Neural cell (in vitro differentiated cells): ENCODE results near the gene IGFL4. TPM values are rescaled to one million over a fixed set of nuclear protein-coding genes. Genes with fewer than 3 reads are reported as not detected.

Source experiments
- H2AFZ ChIP-seq: fragments of 200-600, 300-800 bp; sonication (generic), shearing (Covaris generic); 2 replicates; pipeline ENCODE4 v1.6.0; 2014; ENCODE audit warnings: low read depth, mild to moderate bottlenecking, antibody characterized with exemption, low read length, moderate library complexity
- H3F3A ChIP-seq: fragments of 200-600 bp; shearing (Covaris generic); 2 replicates; pipeline ENCODE4 v1.6.1; 2016; ENCODE audit warnings: mild to moderate bottlenecking, moderate library complexity, mixed read lengths, antibody characterized with exemption, low read length; ENCODE audit not compliant: insufficient read depth, poor library complexity, severe bottlenecking
- H3K27ac ChIP-seq: fragments of 200-600, 300-800 bp; sonication (generic), shearing (Covaris generic); 2 replicates; pipeline ENCODE4 v1.5.1; 2014; ENCODE audit warnings: mild to moderate bottlenecking, low read length, moderate library complexity
- H3K27me3 ChIP-seq: fragments of 300-800, 200-600 bp; sonication (generic), shearing (Covaris generic); 2 replicates; pipeline ENCODE4 v1.6.0; 2014; ENCODE audit warnings: mild to moderate bottlenecking, low read depth, low read length, moderate library complexity; ENCODE audit not compliant: insufficient read depth
- H3K36me3 ChIP-seq: fragments of 300-800, 200-600 bp; sonication (generic), shearing (Covaris generic); 2 replicates; pipeline ENCODE4 v1.5.1; 2014; ENCODE audit warnings: mild to moderate bottlenecking, antibody characterized with exemption, low read length, moderate library complexity; ENCODE audit not compliant: insufficient read depth
- H3K4me2 ChIP-seq: fragments of 300-800, 200-600 bp; sonication (generic), shearing (Covaris generic); 2 replicates; pipeline ENCODE4 v1.6.0; 2014; ENCODE audit warnings: mild to moderate bottlenecking, low read length
- H3K4me3 ChIP-seq: fragments of 300-800, 200-600 bp; sonication (generic), shearing (Covaris generic); 2 replicates; pipeline ENCODE4 v1.5.1; 2014; ENCODE audit warnings: mild to moderate bottlenecking, low read length, moderate library complexity
- H3K79me2 ChIP-seq: fragments of 200-600 bp; shearing (Covaris generic); replicated peaks from 2 replicates; pipeline ENCODE4 v1.6.0; 2014; ENCODE audit warnings: mild to moderate bottlenecking, low read length, moderate library complexity; ENCODE audit not compliant: insufficient read depth
- H3K9ac ChIP-seq: fragments of 300-800, 200-600 bp; sonication (generic), shearing (Covaris generic); 2 replicates; pipeline ENCODE4 v1.6.1; 2016; ENCODE audit warnings: mild to moderate bottlenecking, low read length, mixed read lengths
- H3K9me2 ChIP-seq: fragments of 200-600 bp; shearing (Covaris generic); 2 replicates; pipeline ENCODE4 v1.6.1; 2016; ENCODE audit warnings: mild to moderate bottlenecking, low read length, mixed read lengths; ENCODE audit not compliant: insufficient read depth
- H3K9me3 ChIP-seq: fragments of 200-600, 300-800 bp; sonication (generic), shearing (Covaris generic); 2 replicates; pipeline ENCODE4 v1.6.1; 2016; ENCODE audit warnings: mild to moderate bottlenecking, mixed run types, low read length, moderate library complexity, mixed read lengths
- H4K20me1 ChIP-seq: fragments of 200-600 bp; shearing (Covaris generic); 2 replicates; pipeline ENCODE4 v1.6.1; 2016; ENCODE audit warnings: mild to moderate bottlenecking, mixed run types; ENCODE audit not compliant: insufficient read depth
- EP300 ChIP-seq: fragments of 450-650 bp; conservative IDR thresholded peaks from 2 replicates; pipeline ENCODE4 v1.6.1; 2014; ENCODE audit warnings: antibody characterized with exemption, mild to moderate bottlenecking, moderate library complexity; ENCODE audit not compliant: poor library complexity, severe bottlenecking
- EZH2 ChIP-seq: fragments of 200-600, 300-800 bp; shearing (Covaris generic), sonication (generic); IDR thresholded peaks from 2 replicates; pipeline ENCODE4 v1.6.1; 2014; ENCODE audit warnings: antibody characterized with exemption, low read length, borderline replicate concordance, mild to moderate bottlenecking; ENCODE audit not compliant: insufficient read depth, poor library complexity, severe bottlenecking
- MXI1 ChIP-seq: fragments of 450-650 bp; conservative IDR thresholded peaks from 2 replicates; pipeline ENCODE4 v1.6.1; 2014; ENCODE audit warnings: antibody characterized with exemption, mild to moderate bottlenecking; ENCODE audit not compliant: poor library complexity, severe bottlenecking
- POLR2AphosphoS5 ChIP-seq: IDR thresholded peaks from 2 replicates; pipeline ENCODE4 v1.6.1; 2012
- RAD21 ChIP-seq: fragments of 450-650 bp; conservative IDR thresholded peaks from 2 replicates; pipeline ENCODE4 v1.6.1; 2014; ENCODE audit warnings: antibody characterized with exemption, mild to moderate bottlenecking, moderate library complexity
- SMC3 ChIP-seq: fragments of 450-650 bp; conservative IDR thresholded peaks from 2 replicates; pipeline ENCODE4 v1.6.1; 2014; ENCODE audit warnings: antibody characterized with exemption, mild to moderate bottlenecking, moderate library complexity; ENCODE audit not compliant: poor library complexity
- TAF1 ChIP-seq: IDR thresholded peaks from 2 replicates; pipeline ENCODE4 v1.6.1; 2012; ENCODE audit warnings: low read depth
- polyA plus RNA-seq: library from polyadenylated mRNA; depleted of rRNA; stranded (reverse); fragments of >200 nt; gene quantifications from 2 replicates; pipeline ENCODE4 v1.2.3, GENCODE V29; 2014
- TF ChIP-seq, protein P1 (sequence below): fragments of 450-650 bp; IDR thresholded peaks from 2 replicates; pipeline ENCODE4 v1.5.1; 2014; ENCODE audit warnings: antibody characterized with exemption, mild to moderate bottlenecking, moderate library complexity; ENCODE audit not compliant: poor library complexity, severe bottlenecking
- TF ChIP-seq, protein P2 (sequence below): IDR thresholded peaks from 2 replicates; pipeline ENCODE4 v1.6.1; 2012; ENCODE audit warnings: borderline replicate concordance

Gene IGFL4
- polyA plus RNA-seq, 1 donor from 2014 or later, result 5.2 TPM

DNA sequence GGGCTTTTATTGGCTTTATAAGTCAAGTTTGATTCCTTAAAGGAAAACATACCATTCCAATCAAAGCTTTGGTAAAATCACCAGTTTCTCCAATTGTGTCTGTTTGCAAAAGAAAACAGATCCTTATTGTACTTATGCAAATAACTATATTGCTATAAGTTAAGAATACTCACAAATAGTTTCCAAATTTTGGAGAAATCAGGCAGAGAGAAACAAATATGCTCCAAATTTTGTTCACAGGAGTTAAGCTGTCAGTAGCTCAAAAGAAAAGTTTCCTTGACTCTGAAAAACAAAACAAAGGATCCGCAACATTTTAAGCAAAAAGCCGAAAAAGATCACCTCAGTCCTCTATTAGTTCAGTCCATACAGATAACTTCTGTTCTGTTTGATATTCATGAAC, 19.2 kb upstream of the IGFL4 start:
- Histone ChIP-seq H3K36me3 (no peaks in the 10 kb centered on the region), H3K9ac (no peak overlapping the region), H3K79me2 (no peaks in the 10 kb centered on the region), H3F3A (no peaks in the 10 kb centered on the region), H3K9me2 (no peaks in the 10 kb centered on the region), H3K9me3 (no peaks in the 10 kb centered on the region), H3K27me3 (no peaks in the 10 kb centered on the region), H2AFZ (no peak overlapping the region), H3K27ac (no peak overlapping the region), H3K4me2 (no peak overlapping the region), H3K4me3 (no peak overlapping the region), H4K20me1 (no peaks in the 10 kb centered on the region)
- no peak for TF ChIP-seq TAF1
- TF ChIP-seq, protein P1, sequence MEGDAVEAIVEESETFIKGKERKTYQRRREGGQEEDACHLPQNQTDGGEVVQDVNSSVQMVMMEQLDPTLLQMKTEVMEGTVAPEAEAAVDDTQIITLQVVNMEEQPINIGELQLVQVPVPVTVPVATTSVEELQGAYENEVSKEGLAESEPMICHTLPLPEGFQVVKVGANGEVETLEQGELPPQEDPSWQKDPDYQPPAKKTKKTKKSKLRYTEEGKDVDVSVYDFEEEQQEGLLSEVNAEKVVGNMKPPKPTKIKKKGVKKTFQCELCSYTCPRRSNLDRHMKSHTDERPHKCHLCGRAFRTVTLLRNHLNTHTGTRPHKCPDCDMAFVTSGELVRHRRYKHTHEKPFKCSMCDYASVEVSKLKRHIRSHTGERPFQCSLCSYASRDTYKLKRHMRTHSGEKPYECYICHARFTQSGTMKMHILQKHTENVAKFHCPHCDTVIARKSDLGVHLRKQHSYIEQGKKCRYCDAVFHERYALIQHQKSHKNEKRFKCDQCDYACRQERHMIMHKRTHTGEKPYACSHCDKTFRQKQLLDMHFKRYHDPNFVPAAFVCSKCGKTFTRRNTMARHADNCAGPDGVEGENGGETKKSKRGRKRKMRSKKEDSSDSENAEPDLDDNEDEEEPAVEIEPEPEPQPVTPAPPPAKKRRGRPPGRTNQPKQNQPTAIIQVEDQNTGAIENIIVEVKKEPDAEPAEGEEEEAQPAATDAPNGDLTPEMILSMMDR, result no peak
- TF ChIP-seq, protein P2, sequence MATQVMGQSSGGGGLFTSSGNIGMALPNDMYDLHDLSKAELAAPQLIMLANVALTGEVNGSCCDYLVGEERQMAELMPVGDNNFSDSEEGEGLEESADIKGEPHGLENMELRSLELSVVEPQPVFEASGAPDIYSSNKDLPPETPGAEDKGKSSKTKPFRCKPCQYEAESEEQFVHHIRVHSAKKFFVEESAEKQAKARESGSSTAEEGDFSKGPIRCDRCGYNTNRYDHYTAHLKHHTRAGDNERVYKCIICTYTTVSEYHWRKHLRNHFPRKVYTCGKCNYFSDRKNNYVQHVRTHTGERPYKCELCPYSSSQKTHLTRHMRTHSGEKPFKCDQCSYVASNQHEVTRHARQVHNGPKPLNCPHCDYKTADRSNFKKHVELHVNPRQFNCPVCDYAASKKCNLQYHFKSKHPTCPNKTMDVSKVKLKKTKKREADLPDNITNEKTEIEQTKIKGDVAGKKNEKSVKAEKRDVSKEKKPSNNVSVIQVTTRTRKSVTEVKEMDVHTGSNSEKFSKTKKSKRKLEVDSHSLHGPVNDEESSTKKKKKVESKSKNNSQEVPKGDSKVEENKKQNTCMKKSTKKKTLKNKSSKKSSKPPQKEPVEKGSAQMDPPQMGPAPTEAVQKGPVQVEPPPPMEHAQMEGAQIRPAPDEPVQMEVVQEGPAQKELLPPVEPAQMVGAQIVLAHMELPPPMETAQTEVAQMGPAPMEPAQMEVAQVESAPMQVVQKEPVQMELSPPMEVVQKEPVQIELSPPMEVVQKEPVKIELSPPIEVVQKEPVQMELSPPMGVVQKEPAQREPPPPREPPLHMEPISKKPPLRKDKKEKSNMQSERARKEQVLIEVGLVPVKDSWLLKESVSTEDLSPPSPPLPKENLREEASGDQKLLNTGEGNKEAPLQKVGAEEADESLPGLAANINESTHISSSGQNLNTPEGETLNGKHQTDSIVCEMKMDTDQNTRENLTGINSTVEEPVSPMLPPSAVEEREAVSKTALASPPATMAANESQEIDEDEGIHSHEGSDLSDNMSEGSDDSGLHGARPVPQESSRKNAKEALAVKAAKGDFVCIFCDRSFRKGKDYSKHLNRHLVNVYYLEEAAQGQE, result no peak
- TF ChIP-seq POLR2AphosphoS5, result no peak
- no peak for TF ChIP-seq EZH2
- TF ChIP-seq MXI1, result no peak
- TF ChIP-seq RAD21, result no peak
- no peak for TF ChIP-seq EP300
- no peak for TF ChIP-seq SMC3

DNA sequence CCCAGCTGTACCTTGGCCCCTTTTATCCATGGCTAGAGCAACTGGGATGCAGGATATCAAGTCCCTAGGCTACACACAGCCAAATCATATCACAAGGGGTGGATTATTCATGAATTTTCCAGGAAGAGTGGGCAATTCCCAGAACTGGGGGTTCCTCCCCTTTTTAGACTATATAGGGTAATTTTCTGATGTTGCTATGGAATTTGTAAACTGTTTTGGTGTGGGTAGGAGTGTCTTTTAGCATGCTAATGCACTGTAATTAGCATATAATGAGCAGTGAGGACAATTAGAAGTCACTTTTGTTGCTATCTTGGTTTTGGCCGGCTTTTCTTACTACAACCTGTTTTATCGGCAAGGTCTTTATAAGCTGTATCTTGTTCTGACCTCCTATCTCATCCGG, 18.0 kb upstream of the IGFL4 start:
- H3K9me2 ChIP-seq, result no peaks in the 10 kb centered on the region
- no peaks in the 10 kb centered on the region for H3K36me3 ChIP-seq
- H4K20me1 ChIP-seq, result no peaks in the 10 kb centered on the region
- H3K9me3 ChIP-seq, result no peaks in the 10 kb centered on the region
- no peak overlapping the region for H3K4me2 ChIP-seq
- H3K9ac ChIP-seq, result no peak overlapping the region
- no peaks in the 10 kb centered on the region for H3K79me2 ChIP-seq
- H2AFZ ChIP-seq, result no peak overlapping the region
- H3K27ac ChIP-seq, result no peak overlapping the region
- no peak overlapping the region for H3K4me3 ChIP-seq
- H3F3A ChIP-seq, result no peaks in the 10 kb centered on the region
- no peaks in the 10 kb centered on the region for H3K27me3 ChIP-seq
- TF ChIP-seq RAD21, result no peak
- TF ChIP-seq, protein P2, result no peak
- TF ChIP-seq SMC3, result no peak
- no peak for TF ChIP-seq TAF1
- TF ChIP-seq MXI1, result no peak
- TF ChIP-seq EP300, result no peak
- no peak for TF ChIP-seq POLR2AphosphoS5
- TF ChIP-seq EZH2, result no peak
- TF ChIP-seq, protein P1, result no peak
